Esophagus squamous epithelium (tissue), 5 donors: ENCODE data around the gene FIGNL2. TPM values are rescaled to one million over a fixed set of nuclear protein-coding genes. Genes with fewer than 3 reads are reported as not detected.

Experiments used
- DNase-seq: peaks from one replicate; lab custom pipeline; 2025; lab: John Stamatoyannopoulos, UW
- H3K27ac ChIP-seq, 4 donors: fragments of 200-600 bp; sonication (generic); one replicate each; pipeline ENCODE4 v1.5.1; 2016 to 2019; ENCODE audit warnings: mild to moderate bottlenecking in 1 of 4
- H3K27me3 ChIP-seq, 4 donors: fragments of 200-600 bp; sonication (generic); 1 replicate in 3 of 4; 2 replicates in 1 of 4; pipeline versions ENCODE4 v1.5.1 to v1.6.0; 2017 to 2021; ENCODE audit warnings: antibody characterized with exemption in 1 of 4
- H3K36me3 ChIP-seq, 3 donors: fragments of 200-600 bp; sonication (generic); one replicate each; pipeline ENCODE4 v1.5.1; 2016 to 2019
- H3K4me1 ChIP-seq, 3 donors: fragments of 200-600 bp; sonication (generic); one replicate each; pipeline ENCODE4 v1.5.1; 2017 to 2019
- H3K4me3 ChIP-seq, 4 donors: fragments of 200-600 bp; sonication (generic); 1 replicate in 3 of 4; 2 replicates in 1 of 4; pipeline ENCODE4 v1.5.1; 2016 to 2019; ENCODE audit warnings: mild to moderate bottlenecking in 2 of 4, moderate library complexity in 1 of 4
- H3K9me3 ChIP-seq, 3 donors: fragments of 200-600 bp; sonication (generic); one replicate each; pipeline ENCODE4 v1.5.1; 2016 to 2019
- CTCF ChIP-seq, 6 experiments: fragments of 450-650 bp in 4 of 6; fragments of 200-600 bp in 2 of 6; sonication (generic) in 2 of 6; IDR thresholded peaks; one replicate each; pipeline ENCODE4 v1.5.1; 2016 to 2019; ENCODE audit warnings: antibody characterized with exemption in 6 of 6, mild to moderate bottlenecking in 4 of 6, moderate library complexity in 4 of 6
- POLR2A ChIP-seq, 4 donors: fragments of 450-650 bp; IDR thresholded peaks; one replicate each; pipeline ENCODE4 v1.6.1; 2017; ENCODE audit warnings: antibody characterized with exemption in 4 of 4, mild to moderate bottlenecking in 4 of 4, moderate library complexity in 3 of 4
- WGBS, 2 donors: methylation state at CpG; one replicate each; pipeline ENCODE4 v1.1.5; 2018; 5-methylcytosine and 5-hydroxymethylcytosine counted together
- intact Hi-C: fragments of 100-400 bp; cut with DNase I; formaldehyde crosslinking; loops from one replicate; pipeline ENCODE4 v1.15.0; 2022
- total RNA-seq, 4 donors: library from RNA; depleted of rRNA; stranded (reverse); fragments of >200 nt; gene quantifications; one replicate each; pipeline ENCODE4 v1.1.0, GENCODE V29; 2016
- donor health status: DM: yes; HTN: yes; CAD: no.

Gene FIGNL2
- total RNA-seq, 4 donors from 2014 or later, result 0.18 to 0.38 (median 0.19) TPM; not detected in 1

- 85 to 88% methylated on average over 5 of the region's 5 CpGs for WGBS, 2 donors
- Histone ChIP-seq H3K4me1 (no peaks in the 10 kb centered on the region), H3K4me3 (no peak overlapping the region), H3K36me3 (no peaks in the 10 kb centered on the region), H3K9me3 (no peaks in the 10 kb centered on the region), H3K27me3 (peaks cover 0 to 7% (median 0%) of the 10 kb centered on the region in 4 donors), H3K27ac (no peak overlapping the region)
- DNase-seq, result no peak
- TF ChIP-seq CTCF (IDR thresholded peaks at IDR 0.05), result no peak
- TF ChIP-seq POLR2A (IDR thresholded peaks at IDR 0.05), result no peak
- intact Hi-C loops, result no loop called here
Observed at GRCh38 chr12:51779876-51780275, 68.6 kb downstream of the FIGNL2 start.

DNA sequence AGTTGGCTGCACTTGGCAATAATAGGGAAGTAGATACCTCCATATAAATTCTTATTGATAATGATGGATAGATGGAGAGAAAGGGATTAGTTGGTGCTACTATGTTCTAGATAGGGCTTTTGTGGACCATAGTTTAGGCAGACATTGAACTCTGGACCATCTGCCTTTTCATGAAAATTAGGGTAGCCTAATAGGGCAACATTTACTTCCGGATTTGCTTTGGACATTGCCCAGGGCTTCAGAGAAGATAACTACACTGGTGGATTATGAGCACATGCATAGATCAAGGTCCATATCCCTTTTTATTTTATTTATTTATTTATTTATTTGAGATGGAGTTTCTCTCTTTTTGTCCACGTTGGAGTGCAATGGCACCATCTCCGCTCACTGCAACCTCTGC is 70.5 kb downstream of the FIGNL2 start:
- TF ChIP-seq POLR2A (IDR thresholded peaks at IDR 0.05), result no peak
- no peak for TF ChIP-seq CTCF (IDR thresholded peaks at IDR 0.05)
- Histone ChIP-seq H3K4me1 (no peaks in the 10 kb centered on the region), H3K4me3 (no peak overlapping the region), H3K27me3 (peaks cover 0 to 7% (median 0%) of the 10 kb centered on the region in 4 donors), H3K36me3 (no peaks in the 10 kb centered on the region), H3K9me3 (no peaks in the 10 kb centered on the region), H3K27ac (no peak overlapping the region)
- intact Hi-C loops, result no loop called here
- no peak for DNase-seq
- WGBS, 2 donors, result 84 to 93% methylated on average over 3 of the region's 3 CpGs

DNA sequence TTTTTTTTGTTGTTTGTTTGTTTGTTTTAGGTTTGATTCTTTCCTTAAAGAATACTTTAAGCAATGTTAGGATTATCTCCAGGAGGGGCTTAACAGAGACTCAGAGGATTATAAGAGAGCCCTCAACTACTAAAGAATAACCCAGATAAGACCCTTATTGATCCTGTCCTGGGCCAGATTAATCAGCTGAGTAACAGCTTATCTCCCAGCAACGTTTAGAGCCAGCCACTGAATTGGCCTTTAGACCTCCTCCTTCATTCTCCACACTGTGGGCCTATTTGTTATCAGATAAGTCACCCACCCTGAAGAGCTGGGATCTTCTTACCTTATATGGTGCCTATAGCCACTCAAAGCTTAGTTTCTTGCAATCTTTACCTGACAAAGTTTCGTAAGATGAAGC is 71.1 kb downstream of the FIGNL2 start:
- H3K9me3 ChIP-seq, result no peaks in the 10 kb centered on the region
- no peak overlapping the region for H3K27ac ChIP-seq
- no peaks in the 10 kb centered on the region for H3K4me1 ChIP-seq
- intact Hi-C loops, result no loop called here
- H3K27me3 ChIP-seq, result peaks cover 0 to 7% (median 0%) of the 10 kb centered on the region in 4 donors
- TF ChIP-seq POLR2A (IDR thresholded peaks at IDR 0.05) (no peak), CTCF (IDR thresholded peaks at IDR 0.05) (no peak)
- WGBS, 2 donors, result 63 to 100% methylated on average over 1 to 2 of the region's 2 CpGs
- no peak for DNase-seq
- no peak overlapping the region for H3K4me3 ChIP-seq
- no peaks in the 10 kb centered on the region for H3K36me3 ChIP-seq

DNA sequence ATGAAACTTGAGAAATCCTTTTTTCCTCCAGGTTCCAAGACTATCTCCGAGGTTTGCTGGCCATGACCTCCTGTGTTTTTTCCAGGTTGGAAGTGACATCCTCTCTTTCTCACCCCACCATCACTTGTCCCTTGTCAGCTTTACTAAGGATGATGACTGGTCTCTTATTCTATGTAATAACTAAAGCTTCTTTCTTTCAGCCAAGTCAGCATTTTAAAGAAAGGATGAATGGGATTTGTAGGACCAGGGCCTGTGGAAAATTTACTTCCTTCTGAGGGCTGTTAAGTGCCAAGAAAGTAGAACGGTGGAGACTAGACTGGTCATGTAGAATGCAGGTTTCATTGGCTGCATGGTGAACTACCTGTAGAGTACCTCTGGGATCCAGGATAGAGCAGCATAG is 73.6 kb downstream of the FIGNL2 start:
- H3K9me3 ChIP-seq, result no peaks in the 10 kb centered on the region
- intact Hi-C loops, result no loop called here
- H3K4me1 ChIP-seq, result no peaks in the 10 kb centered on the region
- H3K4me3 ChIP-seq, result no peak overlapping the region
- H3K27ac ChIP-seq, result no peak overlapping the region
- TF ChIP-seq POLR2A (IDR thresholded peaks at IDR 0.05) (no peak), CTCF (IDR thresholded peaks at IDR 0.05) (no peak)
- no peaks in the 10 kb centered on the region for H3K36me3 ChIP-seq
- 42 to 67% methylated on average over 2 of the region's 2 CpGs for WGBS, 2 donors
- H3K27me3 ChIP-seq, result no peaks in the 10 kb centered on the region
- DNase-seq, result no peak

DNA sequence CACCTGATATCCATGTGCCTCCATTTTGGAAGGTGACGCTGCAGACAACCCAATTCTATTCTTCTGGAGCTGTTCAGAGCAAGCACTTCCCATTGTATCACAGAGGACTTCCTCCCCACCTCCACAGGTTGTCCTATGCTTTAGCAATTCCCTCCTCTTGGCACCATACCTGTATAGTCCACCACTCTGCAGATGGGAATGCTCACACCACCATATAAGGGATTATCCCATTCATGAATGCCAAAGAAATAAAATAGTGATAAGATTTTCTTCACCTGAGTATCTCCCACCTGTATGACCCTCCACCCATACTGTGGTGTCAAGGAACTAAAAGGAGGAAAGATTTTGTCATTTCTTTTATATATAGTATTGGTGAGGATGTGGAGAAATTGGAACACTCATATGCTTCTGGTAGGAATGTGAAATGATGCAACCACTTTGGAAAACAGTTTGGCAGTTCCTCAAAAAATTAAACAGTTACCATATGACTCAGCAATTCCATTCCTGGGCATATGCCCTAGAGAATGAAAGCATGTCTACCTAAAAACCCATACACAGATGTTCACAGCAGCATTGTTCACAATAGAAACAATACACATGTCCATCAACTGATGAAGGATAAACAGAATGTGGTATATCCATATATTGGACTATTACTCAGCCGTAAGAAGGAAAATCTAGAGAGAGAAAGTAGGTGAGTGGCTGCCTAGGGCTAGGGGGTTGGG is 75.2 kb downstream of the FIGNL2 start:
- TF ChIP-seq POLR2A (IDR thresholded peaks at IDR 0.05), result no peak
- no peak for TF ChIP-seq CTCF (IDR thresholded peaks at IDR 0.05)
- Histone ChIP-seq H3K9me3 (no peaks in the 10 kb centered on the region), H3K27ac (no peak overlapping the region), H3K4me1 (no peaks in the 10 kb centered on the region), H3K36me3 (no peaks in the 10 kb centered on the region), H3K27me3 (no peaks in the 10 kb centered on the region), H3K4me3 (no peak overlapping the region)
- DNase-seq, result no peak
- 85% methylated on average over 2 of the region's 2 CpGs for WGBS, 2 donors
- intact Hi-C loops, result no loop called here
